Measurements from ENCODE around the gene HS3ST2.

The HS3ST2 gene

GRCh38 chr16:22770866-22771265, 43.1 kb upstream of the HS3ST2 start:
- ChIA-PET CTCF (interaction anchor here (0.5 to 0.6 kb wide), 2 partner anchors 21 to 63 kb away, joined by 3 read pairs; no protein-coding TSS in a partner anchor), POLR2A (no interaction called here)
- Histone ChIP-seq H3K36me3 (ENCODE audit: control insufficient read depth in 2 of 2, insufficient read depth in 1 of 2, low read length in 2 of 2) (no peaks in the 10 kb centered on the region), H3K4me3 (ENCODE audit: low read depth, low read length) (no peak overlapping the region), H3K4me1 (ENCODE audit: control insufficient read depth, insufficient read depth, low read length) (no peaks in the 10 kb centered on the region), H3K27ac (ENCODE audit: extremely low read depth, low read depth, low read length) (no peak overlapping the region), H3K9me3 (ENCODE audit: control insufficient read depth, insufficient read depth, low read depth, low read length) (no peaks in the 10 kb centered on the region)
- TF ChIP-seq ZNF398 (tag by site-specific recombination; IDR thresholded peaks at IDR 0.05) (no peak), ZNF354C (tag by site-specific recombination; IDR thresholded peaks at IDR 0.05; ENCODE audit: borderline replicate concordance, low read depth) (no peak), ZBTB1 (tag by site-specific recombination; IDR thresholded peaks at IDR 0.05) (no peak), ZNF639 (tag by site-specific recombination; IDR thresholded peaks at IDR 0.05) (no peak), KLF16 (tag by site-specific recombination; IDR thresholded peaks at IDR 0.05) (no peak), ZNF792 (tag by site-specific recombination; IDR thresholded peaks at IDR 0.05) (no peak), OVOL3 (tag by site-specific recombination; IDR thresholded peaks at IDR 0.05) (no peak), ZNF132 (tag by site-specific recombination; IDR thresholded peaks at IDR 0.05; ENCODE audit: borderline replicate concordance) (no peak), ZFP37 (tag by site-specific recombination; IDR thresholded peaks at IDR 0.05) (no peak), IKZF3 (tag by site-specific recombination; IDR thresholded peaks at IDR 0.05) (no peak), ZNF416 (tag by site-specific recombination; IDR thresholded peaks at IDR 0.05) (no peak), ZFP3 (tag by site-specific recombination; IDR thresholded peaks at IDR 0.05; ENCODE audit: low read depth) (no peak), PRDM6 (tag by site-specific recombination; IDR thresholded peaks at IDR 0.05) (no peak), PBX3 (CRISPR knock-in tag; IDR thresholded peaks at IDR 0.05) (no peak), ZNF473 (tag by site-specific recombination; IDR thresholded peaks at IDR 0.05) (no peak)

- no peak overlapping the region for H3K4me3 ChIP-seq (ENCODE audit: low read depth, low read length)
- no peaks in the 10 kb centered on the region for H3K9me3 ChIP-seq (ENCODE audit: control insufficient read depth, insufficient read depth, low read depth, low read length)
- H3K27ac ChIP-seq (ENCODE audit: extremely low read depth, low read depth, low read length), result no peak overlapping the region
- ChIA-PET POLR2A (no interaction called here), CTCF (no interaction called here)
- H3K4me1 ChIP-seq (ENCODE audit: control insufficient read depth, insufficient read depth, low read length), result no peaks in the 10 kb centered on the region
- no peaks in the 10 kb centered on the region for H3K36me3 ChIP-seq (ENCODE audit: control insufficient read depth in 2 of 2, insufficient read depth in 1 of 2, low read length in 2 of 2)
- TF ChIP-seq ZBTB1 (tag by site-specific recombination; IDR thresholded peaks at IDR 0.05) (no peak), ZNF138 (tag by site-specific recombination; IDR thresholded peaks at IDR 0.05; ENCODE audit: borderline replicate concordance) (no peak), ZNF148 (tag by site-specific recombination; IDR thresholded peaks at IDR 0.05; ENCODE audit: borderline replicate concordance) (no peak), SP7 (tag by site-specific recombination; IDR thresholded peaks at IDR 0.05) (no peak), ZNF837 (tag by site-specific recombination; IDR thresholded peaks at IDR 0.05) (no peak), ZNF19 (tag by site-specific recombination; IDR thresholded peaks at IDR 0.05; ENCODE audit: low read depth) (no peak), ZNF768 (tag by site-specific recombination; IDR thresholded peaks at IDR 0.05) (no peak), ZNF501 (tag by site-specific recombination; IDR thresholded peaks at IDR 0.05) (no peak), ZNF146 (tag by site-specific recombination; IDR thresholded peaks at IDR 0.05) (no peak), ZBTB7A (tag by site-specific recombination; IDR thresholded peaks at IDR 0.05; ENCODE audit: low read depth) (no peak), ZNF610 (tag by site-specific recombination; IDR thresholded peaks at IDR 0.05; ENCODE audit: borderline replicate concordance) (no peak), ZNF654 (tag by site-specific recombination; IDR thresholded peaks at IDR 0.05; ENCODE audit: low read depth) (no peak), ZNF221 (tag by site-specific recombination; IDR thresholded peaks at IDR 0.05; ENCODE audit: borderline replicate concordance) (no peak), ZBTB21 (tag by site-specific recombination; IDR thresholded peaks at IDR 0.05) (no peak), ZFP37 (tag by site-specific recombination; IDR thresholded peaks at IDR 0.05) (no peak), ZNF623 (tag by site-specific recombination; IDR thresholded peaks at IDR 0.05) (no peak)
Measured at GRCh38 chr16:22771551-22771950, 42.4 kb upstream of the HS3ST2 start.
